HEK293 (cell line): ENCODE results near the gene LHFPL3.

Experiments used
- CTCF ChIA-PET: fragments of 350-600 bp; formaldehyde crosslinking; extraction: SDS; loops from one replicate; lab custom pipeline; 2021; ENCODE audit warnings: antibody characterized with exemption; lab: Yijun Ruan, JAX
- POLR2A ChIA-PET: fragments of 300-600 bp; formaldehyde crosslinking; extraction: SDS; loops from one replicate; lab custom pipeline; 2020; ENCODE audit warnings: antibody characterized with exemption, inconsistent platforms; lab: Yijun Ruan, JAX
- H3K27ac ChIP-seq: fragments of 200-500 bp; sonication (Bioruptor generic); 2 replicates; pipeline ENCODE4 v1.5.1; 2014; ENCODE audit warnings: low read depth, low read length, control low read depth, inconsistent platforms; ENCODE audit errors: extremely low read depth
- H3K36me3 ChIP-seq, 2 experiments: fragments of 200-500 bp in 1 of 2; sonication (Bioruptor generic) in 1 of 2; 1 replicate in 1 of 2; 2 replicates in 1 of 2; pipeline ENCODE4 v1.5.1; 2014 to 2017; ENCODE audit warnings: inconsistent platforms in 2 of 2, low read length in 2 of 2; ENCODE audit not compliant: control insufficient read depth in 2 of 2, insufficient read depth in 1 of 2
- H3K4me1 ChIP-seq: fragments of 200-500 bp; sonication (Bioruptor generic); 2 replicates; pipeline ENCODE4 v1.5.1; 2014; ENCODE audit warnings: mild to moderate bottlenecking, low read length, inconsistent platforms; ENCODE audit not compliant: control insufficient read depth, insufficient read depth
- H3K4me3 ChIP-seq: 2 replicates; pipeline ENCODE4 v1.5.1; 2011; ENCODE audit warnings: low read depth, mild to moderate bottlenecking, control low read depth, low read length, moderate library complexity
- H3K9me3 ChIP-seq: fragments of 200-500 bp; sonication (Bioruptor generic); 2 replicates; pipeline ENCODE4 v1.5.1; 2014; ENCODE audit warnings: low read depth, low read length, inconsistent platforms; ENCODE audit not compliant: control insufficient read depth, insufficient read depth
- BCL11B ChIP-seq: fragments of 450-650 bp; formaldehyde crosslinking; IDR thresholded peaks from 2 replicates; pipeline ENCODE4 v1.5.1; 2016; ENCODE audit warnings: low read depth, missing biosample characterization, missing genetic modification characterization
- EGR2 ChIP-seq: fragments of 450-650 bp; formaldehyde crosslinking; IDR thresholded peaks from 2 replicates; pipeline ENCODE4 v1.5.1; 2016; ENCODE audit warnings: low read depth, missing biosample characterization, missing genetic modification characterization
- ELK4 ChIP-seq: IDR thresholded peaks from 2 replicates; pipeline ENCODE4 v1.6.1; 2011; ENCODE audit warnings: mild to moderate bottlenecking, low read depth, low read length, borderline replicate concordance
- KLF8 ChIP-seq: fragments of 450-650 bp; formaldehyde crosslinking; IDR thresholded peaks from 2 replicates; pipeline ENCODE4 v1.5.1; 2016; ENCODE audit warnings: missing biosample characterization, missing genetic modification characterization
- KLF9 ChIP-seq: fragments of 450-650 bp; formaldehyde crosslinking; IDR thresholded peaks from 2 replicates; pipeline ENCODE4 v1.5.1; 2016; ENCODE audit warnings: missing biosample characterization, missing genetic modification characterization, low read depth
- MZF1 ChIP-seq: fragments of 450-650 bp; formaldehyde crosslinking; IDR thresholded peaks from 2 replicates; pipeline ENCODE4 v1.5.1; 2017; ENCODE audit warnings: missing biosample characterization, missing genetic modification characterization, borderline replicate concordance
- PRDM4 ChIP-seq: fragments of 450-650 bp; formaldehyde crosslinking; IDR thresholded peaks from 2 replicates; pipeline ENCODE4 v1.5.1; 2017; ENCODE audit warnings: missing biosample characterization, missing genetic modification characterization
- SETDB1 ChIP-seq: IDR thresholded peaks from one replicate; pipeline ENCODE4 v1.6.1; 2017; ENCODE audit warnings: mild to moderate bottlenecking, low read length, moderate library complexity, mixed read lengths; ENCODE audit not compliant: insufficient read length
- ZEB2 ChIP-seq: fragments of 450-650 bp; formaldehyde crosslinking; IDR thresholded peaks from 2 replicates; pipeline ENCODE4 v1.5.1; 2016; ENCODE audit warnings: missing biosample characterization, missing genetic modification characterization
- ZNF10 ChIP-seq: fragments of 450-650 bp; formaldehyde crosslinking; IDR thresholded peaks from 2 replicates; pipeline ENCODE4 v1.5.1; 2017; ENCODE audit warnings: missing biosample characterization, missing genetic modification characterization
- ZNF112 ChIP-seq: fragments of 450-650 bp; formaldehyde crosslinking; IDR thresholded peaks from 2 replicates; pipeline ENCODE4 v1.5.0; 2017; ENCODE audit warnings: missing biosample characterization, missing genetic modification characterization
- ZNF114 ChIP-seq: fragments of 450-650 bp; formaldehyde crosslinking; IDR thresholded peaks from 2 replicates; pipeline ENCODE4 v1.5.0; 2017; ENCODE audit warnings: missing biosample characterization, missing genetic modification characterization
- ZNF132 ChIP-seq: fragments of 450-650 bp; formaldehyde crosslinking; IDR thresholded peaks from 2 replicates; pipeline ENCODE4 v1.5.1; 2017; ENCODE audit warnings: missing biosample characterization, missing genetic modification characterization, borderline replicate concordance
- ZNF157 ChIP-seq: fragments of 450-650 bp; formaldehyde crosslinking; IDR thresholded peaks from 2 replicates; pipeline ENCODE4 v1.5.1; 2016; ENCODE audit warnings: missing biosample characterization, missing genetic modification characterization
- ZNF19 ChIP-seq: fragments of 450-650 bp; formaldehyde crosslinking; IDR thresholded peaks from 2 replicates; pipeline ENCODE4; 2016; ENCODE audit warnings: missing biosample characterization, missing genetic modification characterization, low read depth
- ZNF214 ChIP-seq: fragments of 450-650 bp; formaldehyde crosslinking; IDR thresholded peaks from 2 replicates; pipeline ENCODE4 v1.5.1; 2017; ENCODE audit warnings: missing biosample characterization, mild to moderate bottlenecking, missing genetic modification characterization, borderline replicate concordance
- ZNF223 ChIP-seq: fragments of 450-650 bp; formaldehyde crosslinking; IDR thresholded peaks from 2 replicates; pipeline ENCODE4 v1.5.1; 2016; ENCODE audit warnings: missing biosample characterization, missing genetic modification characterization
- ZNF302 ChIP-seq: fragments of 450-650 bp; formaldehyde crosslinking; IDR thresholded peaks from 2 replicates; pipeline ENCODE4 v1.5.1; 2016; ENCODE audit warnings: missing biosample characterization, missing genetic modification characterization, low read depth
- ZNF350 ChIP-seq: fragments of 450-650 bp; formaldehyde crosslinking; IDR thresholded peaks from 2 replicates; pipeline ENCODE4 v1.5.0; 2017; ENCODE audit warnings: missing biosample characterization, mild to moderate bottlenecking, missing genetic modification characterization
- ZNF621 ChIP-seq: fragments of 450-650 bp; formaldehyde crosslinking; IDR thresholded peaks from 2 replicates; pipeline ENCODE4 v1.5.1; 2017; ENCODE audit warnings: missing biosample characterization, missing genetic modification characterization
- ZNF623 ChIP-seq: fragments of 450-650 bp; formaldehyde crosslinking; IDR thresholded peaks from 2 replicates; pipeline ENCODE4 v1.5.1; 2016; ENCODE audit warnings: missing biosample characterization, missing genetic modification characterization
- ZNF626 ChIP-seq: fragments of 450-650 bp; sonication (Bioruptor Pico); formaldehyde crosslinking; IDR thresholded peaks from 2 replicates; pipeline ENCODE4 v1.5.1; 2018; ENCODE audit warnings: missing biosample characterization, missing genetic modification characterization, inconsistent platforms
- ZNF658 ChIP-seq: fragments of 450-650 bp; formaldehyde crosslinking; IDR thresholded peaks from 2 replicates; pipeline ENCODE4; 2016; ENCODE audit warnings: missing biosample characterization, missing genetic modification characterization
- ZNF701 ChIP-seq: fragments of 450-650 bp; formaldehyde crosslinking; IDR thresholded peaks from 2 replicates; pipeline ENCODE4 v1.5.1; 2016; ENCODE audit warnings: missing biosample characterization, missing genetic modification characterization
- ZNF791 ChIP-seq: fragments of 450-650 bp; formaldehyde crosslinking; IDR thresholded peaks from 2 replicates; pipeline ENCODE4 v1.5.1; 2016; ENCODE audit warnings: missing biosample characterization, missing genetic modification characterization
- ZNF792 ChIP-seq: fragments of 450-650 bp; formaldehyde crosslinking; IDR thresholded peaks from 2 replicates; pipeline ENCODE4 v1.5.1; 2016; ENCODE audit warnings: missing biosample characterization, missing genetic modification characterization
- ZNF830 ChIP-seq: fragments of 450-650 bp; IDR thresholded peaks from 2 replicates; pipeline ENCODE4 v1.5.0; 2018; ENCODE audit warnings: missing biosample characterization, missing genetic modification characterization, low read depth, mild to moderate bottlenecking, moderate library complexity
- ZSCAN23 ChIP-seq: fragments of 450-650 bp; formaldehyde crosslinking; IDR thresholded peaks from 2 replicates; pipeline ENCODE4 v1.5.1; 2016; ENCODE audit warnings: missing biosample characterization, missing genetic modification characterization

Gene LHFPL3

GRCh38 chr7:104362756-104363155 is 34.4 kb downstream of the LHFPL3 start:
- no peaks in the 10 kb centered on the region for H3K4me1 ChIP-seq
- POLR2A ChIA-PET: no interaction called here
- H3K9me3 ChIP-seq: no peaks in the 10 kb centered on the region
- no peaks in the 10 kb centered on the region for H3K36me3 ChIP-seq
- H3K4me3 ChIP-seq: no peak overlapping the region
- H3K27ac ChIP-seq: no peak overlapping the region
- TF ChIP-seq ZNF302 (no peak), ZNF132 (tag by site-specific recombination) (no peak), PRDM4 (tag by site-specific recombination) (no peak), KLF8 (no peak), ZNF214 (no peak), ZNF10 (tag by site-specific recombination) (no peak), ZNF626 (tag by site-specific recombination) (no peak), ZSCAN23 (tag by site-specific recombination) (no peak), ZNF621 (tag by site-specific recombination) (no peak), KLF9 (tag by site-specific recombination) (no peak)
- CTCF ChIA-PET: interaction anchor here (0.6 kb wide), 1 partner anchor 88 kb away, joined by 3 read pairs; no protein-coding TSS in a partner anchor

DNA sequence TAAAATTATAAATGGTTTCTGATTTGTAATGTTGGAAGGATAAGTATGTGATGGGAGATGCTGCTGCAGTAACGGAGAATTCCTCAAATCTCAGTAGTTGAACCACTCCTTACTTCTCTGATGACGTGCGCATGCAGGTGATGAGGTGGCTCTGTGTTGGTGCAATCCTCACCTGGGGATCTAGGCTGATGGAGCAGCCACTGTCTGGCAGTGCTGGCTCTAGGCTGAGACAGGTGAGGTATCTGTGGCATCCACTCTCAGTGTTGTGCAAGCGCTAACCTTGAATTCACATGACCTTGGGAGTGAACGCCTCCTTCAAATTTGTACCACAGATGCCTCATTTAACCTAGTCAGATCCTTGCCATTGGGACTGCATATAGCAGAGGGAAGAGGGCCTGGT is 35.0 kb downstream of the LHFPL3 start:
- Histone ChIP-seq H3K36me3 (no peaks in the 10 kb centered on the region), H3K4me3 (no peak overlapping the region)
- no peak for TF ChIP-seq SETDB1
- no peak for TF ChIP-seq ZNF223 (tag by site-specific recombination)
- TF ChIP-seq ZNF701 (tag by site-specific recombination): no peak
- TF ChIP-seq MZF1 (tag by site-specific recombination): no peak
- no peak for TF ChIP-seq ZNF19 (tag by site-specific recombination)
- TF ChIP-seq ZEB2 (tag by site-specific recombination): no peak
- no peak for TF ChIP-seq ZNF350 (tag by site-specific recombination)
- no peak for TF ChIP-seq ZNF791
- no peak for TF ChIP-seq ZNF792 (tag by site-specific recombination)
- no peak for TF ChIP-seq BCL11B (tag by site-specific recombination)
- no peak for TF ChIP-seq ZNF112 (tag by site-specific recombination)
- TF ChIP-seq ZNF658 (tag by site-specific recombination): no peak
- no peak for TF ChIP-seq ZNF623
- no peak for TF ChIP-seq ZNF830 (tag by site-specific recombination)
- no peak for TF ChIP-seq EGR2
- no peak for TF ChIP-seq ZNF114 (tag by site-specific recombination)
- TF ChIP-seq ZNF157 (tag by site-specific recombination): no peak
- no peak for TF ChIP-seq ELK4
- TF ChIP-seq, all 188 proteins: peak for 0
- H3K9me3 ChIP-seq: no peaks in the 10 kb centered on the region
- ChIA-PET POLR2A (no interaction called here), CTCF (no interaction called here)
- no peak overlapping the region for H3K27ac ChIP-seq
- no peaks in the 10 kb centered on the region for H3K4me1 ChIP-seq
